SK-N-MC (cell line): ENCODE measurements around the gene CATSPERZ.

Experiments
- DNase-seq: peaks from one replicate; pipeline ENCODE4 v3.0.0-alpha.2; 2011; ENCODE audit warnings: low read depth, low spot score
- H3K27ac ChIP-seq: fragments of 200-600 bp; sonication (generic); 2 replicates; pipeline ENCODE4 v1.5.1; 2016; ENCODE audit warnings: mixed run types
- H3K36me3 ChIP-seq: fragments of 200-600 bp; sonication (generic); 2 replicates; pipeline ENCODE4 v1.6.1; 2017; ENCODE audit warnings: antibody characterized with exemption, low read length, mixed read lengths; ENCODE audit not compliant: insufficient read depth
- H3K4me3 ChIP-seq: fragments of 200-600 bp; sonication (generic); 2 replicates; pipeline ENCODE4 v1.5.1; 2016
- H3K9ac ChIP-seq: fragments of 200-600 bp; sonication (generic); 2 replicates; pipeline ENCODE4 v1.8.0; 2017; ENCODE audit warnings: mixed run types, mixed read lengths; ENCODE audit not compliant: insufficient read length
- H3K9me3 ChIP-seq: fragments of 200-600 bp; sonication (generic); 2 replicates; pipeline ENCODE4 v1.6.1; 2017; ENCODE audit warnings: low read depth, mild to moderate bottlenecking, antibody characterized with exemption, low read length, moderate library complexity, mixed read lengths
- EZH2 ChIP-seq: fragments of 200-600 bp; sonication (generic); IDR thresholded peaks from one replicate; pipeline ENCODE4 v1.6.1; 2017; ENCODE audit warnings: antibody characterized with exemption
- FOXP2 ChIP-seq: optimal IDR thresholded peaks from 2 replicates; pipeline ENCODE3; 2011; ENCODE audit warnings: mild to moderate bottlenecking, moderate library complexity; ENCODE audit not compliant: insufficient read depth; ENCODE audit errors: extremely low read length, control extremely low read depth
- POLR2AphosphoS5 ChIP-seq: IDR thresholded peaks from 2 replicates; pipeline ENCODE4 v1.6.1; 2012; ENCODE audit warnings: mild to moderate bottlenecking, low read depth, low read length, borderline replicate concordance

Gene CATSPERZ

DNA sequence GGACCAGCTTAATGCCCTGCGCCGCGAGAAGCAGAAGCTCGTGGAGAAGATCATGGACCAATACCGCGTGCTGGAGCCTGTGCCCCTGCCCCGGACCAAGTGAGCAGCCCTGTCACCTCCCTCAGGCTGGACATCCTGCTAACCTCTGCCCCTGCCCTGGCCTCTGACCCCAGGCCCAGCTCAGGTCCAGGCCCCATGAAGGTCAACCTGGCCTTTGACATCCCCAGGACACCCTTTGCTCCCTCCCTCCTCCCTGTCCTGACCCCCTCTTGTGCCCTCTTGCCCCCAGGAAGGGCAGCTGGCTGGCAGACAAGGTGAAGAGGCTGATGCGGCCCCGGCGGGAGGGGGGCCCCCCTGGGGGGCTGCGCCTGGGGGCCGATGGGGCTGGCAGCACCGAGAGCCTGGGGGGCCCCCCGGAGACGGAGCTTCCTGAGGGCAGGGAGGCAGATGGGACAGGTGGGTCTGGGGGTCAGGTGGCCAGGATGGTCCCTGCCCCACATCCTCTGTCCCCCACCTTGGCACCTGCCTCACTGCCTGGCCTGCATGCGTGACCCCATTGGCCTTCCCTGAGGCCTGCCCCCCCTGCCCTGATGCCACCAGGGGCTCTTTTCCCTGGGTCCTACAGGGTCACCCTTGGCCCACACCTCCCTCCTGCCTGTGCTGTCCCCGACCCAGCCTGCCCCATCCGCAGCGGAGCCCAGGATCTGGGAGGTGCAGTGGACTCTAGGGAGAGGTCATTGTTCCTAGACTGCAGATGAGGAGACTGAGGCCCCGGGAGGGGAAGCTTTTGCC is 53.8 kb downstream of the CATSPERZ start:
- no peaks in the 10 kb centered on the region for H3K9me3 ChIP-seq
- H3K9ac ChIP-seq: no peak overlapping the region
- H3K36me3 ChIP-seq: no peaks in the 10 kb centered on the region
- H3K4me3 ChIP-seq: no peak overlapping the region
- DNase-seq: no peak
- no peak overlapping the region for H3K27ac ChIP-seq
- TF ChIP-seq FOXP2 (no peak), POLR2AphosphoS5 (no peak), EZH2 (no peak)
